Heart left ventricle (tissue), 13 donors: ENCODE results near the gene EIPR1.

Experiments used
- CTCF ChIP-seq, 12 donors: fragments of 200-600 bp; sonication (generic) in 4 of 12; IDR thresholded peaks; one replicate each; pipeline versions ENCODE4 v1.5.0 to v1.8.0; 2018 to 2022; ENCODE audit warnings: antibody characterized with exemption in 12 of 12, mild to moderate bottlenecking in 5 of 12
- POLR2A ChIP-seq, 2 donors: fragments of 450-650 bp; IDR thresholded peaks; one replicate each; pipeline ENCODE4 v1.6.1; 2017; ENCODE audit warnings: antibody characterized with exemption in 2 of 2, mild to moderate bottlenecking in 2 of 2, moderate library complexity in 2 of 2
- donor health status: ischemic (EF 13 %, LVEDD 7.1; RV severe dilation, severe dysfunction).
- donor health status: DM: no; HTN: yes; CAD: no.
- donor health status: DM: no; HTN: no; CAD: no.
- donor health status: ischemic (EF 25% LVEDD 6.9; RV normal size, moderate dysfunction).
- donor health status: ischemic (EF 25% LVEDD 5.7; RV mildly dilated, moderate dysfunction).
- donor health status: ischemic (EF 35%, LVEDD 5.7; RV mildly dilated, moderate dysfunction).
- donor health status: nonischemic (EF 11% LVEDD 7.7; RV severe dilation, severe dysfunction).
- donor health status: DM: yes; HTN: yes; CAD: no.
- donor health status: PGD.
- donor health status: ischemic (EF 29% LVEDD 5.4; RV normal size, mild dysfunction).
- donor health status: nonischemic (EF 23%, LVEDD 6.1; RV moderate dilation, normal function).

- TF ChIP-seq CTCF (IDR thresholded peaks at IDR 0.05) (no peak), POLR2A (IDR thresholded peaks at IDR 0.05) (no peak)
These were observed 28.4 kb downstream of the EIPR1 start for GRCh38 chr2:3349211-3349693.
